Measurements from ENCODE around the gene GCGR.

The GCGR gene

DNA sequence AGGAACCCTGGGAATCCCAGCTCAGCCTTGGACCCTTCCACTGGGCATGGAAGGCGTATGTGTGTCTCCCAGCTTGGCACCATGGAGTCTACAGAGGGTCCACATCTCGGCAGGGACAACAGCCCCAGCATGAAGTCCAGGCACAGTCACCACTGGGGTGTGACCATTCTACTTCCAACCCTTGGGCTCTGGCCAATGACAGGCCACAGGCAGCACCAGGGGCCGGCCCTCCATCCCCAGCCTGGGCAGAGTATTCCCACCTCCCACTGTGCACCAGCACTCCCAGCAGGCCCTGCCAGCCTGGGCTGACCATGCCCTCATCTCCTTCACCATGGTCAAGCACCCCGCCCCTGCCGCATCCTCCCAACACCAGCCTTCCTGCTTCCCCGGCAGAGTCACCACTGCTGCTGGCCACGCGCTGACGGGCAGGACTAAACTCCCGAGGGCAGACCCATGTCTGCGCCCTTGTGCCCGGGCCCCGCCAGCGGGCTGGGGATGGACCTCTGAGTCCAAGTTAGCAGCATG is 40.4 kb downstream of the GCGR start:
- no peak for DNase-seq (ENCODE audit: low read depth, low spot score)
- H3K4me3 ChIP-seq (ENCODE audit: low read length), result no peak overlapping the region

DNA sequence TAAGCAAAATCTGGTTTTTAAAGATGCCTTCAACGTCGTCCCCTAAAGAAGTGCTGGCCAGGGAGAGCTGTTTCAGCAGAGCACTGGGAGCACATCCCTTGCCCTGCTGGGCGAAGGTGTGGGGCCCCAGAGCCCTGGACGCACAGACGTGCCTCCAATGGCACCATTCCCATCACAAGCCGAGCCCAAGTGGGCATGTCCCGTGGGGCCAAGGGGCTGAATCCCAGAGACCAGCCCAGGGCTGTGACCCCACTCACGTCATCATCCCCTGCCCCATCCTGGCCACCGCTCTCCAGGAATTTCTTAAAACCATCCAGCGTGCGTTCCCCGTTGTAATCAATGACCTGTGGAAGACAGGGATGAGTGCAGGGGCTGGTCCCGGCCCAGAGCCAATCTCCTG is 40.9 kb downstream of the GCGR start:
- H3K4me3 ChIP-seq (ENCODE audit: low read length), result no peak overlapping the region
- no peak for DNase-seq (ENCODE audit: low read depth, low spot score)

DNA sequence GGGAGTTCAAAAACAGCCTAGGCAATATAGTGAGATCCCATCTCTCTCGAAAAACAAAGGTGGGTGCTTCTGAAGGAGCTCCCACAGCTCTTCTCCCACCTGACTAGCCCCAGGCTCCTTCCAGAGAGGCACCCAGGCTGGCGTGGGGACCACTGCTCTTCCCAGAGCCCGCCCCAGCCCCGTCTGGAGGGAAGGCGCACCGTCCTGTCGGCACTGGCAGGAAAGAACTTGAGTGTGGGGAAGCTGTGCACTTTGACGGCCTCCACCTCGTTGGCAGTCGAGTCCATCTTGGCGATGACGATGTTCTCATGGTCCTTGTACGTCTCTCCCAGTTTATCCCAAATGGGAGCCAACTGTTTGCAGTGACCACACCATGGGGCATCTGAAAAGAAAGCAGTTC is 41.4 kb downstream of the GCGR start:
- no peak overlapping the region for H3K4me3 ChIP-seq (ENCODE audit: low read length)
- no peak for DNase-seq (ENCODE audit: low read depth, low spot score)

DNA sequence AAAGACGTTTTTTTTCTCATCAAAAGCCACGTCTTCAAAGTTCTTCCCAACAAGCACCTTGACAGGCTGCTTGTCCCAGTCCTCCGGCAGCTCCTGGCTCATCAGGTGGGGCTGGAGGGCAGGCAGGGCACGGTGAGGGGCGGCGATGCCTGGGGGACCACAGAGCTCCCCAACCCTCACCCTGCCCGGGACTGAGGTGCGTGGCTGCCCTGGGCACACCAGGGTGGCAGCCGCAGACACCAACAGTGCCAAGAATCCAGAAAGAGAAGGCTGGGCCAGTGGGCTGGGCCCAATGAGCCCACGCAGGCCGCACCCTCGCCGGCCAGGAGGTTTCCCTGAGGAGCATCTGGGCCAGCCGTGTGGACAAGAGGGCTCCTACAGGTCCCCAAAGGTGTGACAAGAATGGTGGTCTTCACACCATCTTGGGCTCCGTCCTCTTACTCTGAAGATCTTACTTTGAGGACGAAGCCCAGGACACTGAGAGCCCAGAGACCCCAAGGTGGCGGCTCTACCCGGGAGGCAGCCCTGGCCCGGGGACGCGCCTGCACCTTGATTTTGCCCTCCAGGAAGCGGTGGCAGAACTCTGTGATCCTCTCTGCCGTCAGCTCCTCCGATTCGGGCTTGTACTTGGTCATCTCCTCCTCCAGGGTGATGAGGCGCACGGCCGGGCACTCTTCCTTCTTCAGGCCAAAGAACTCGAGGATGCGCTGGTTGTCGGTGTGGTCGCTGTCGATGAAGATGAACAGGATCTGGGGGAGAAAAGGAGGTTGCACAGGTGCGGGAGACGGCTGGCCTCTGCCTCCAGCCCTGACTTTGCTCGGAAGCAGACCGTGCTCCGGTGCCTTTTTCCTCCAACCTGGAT is 42.2 kb downstream of the GCGR start:
- H3K4me3 ChIP-seq (ENCODE audit: low read length), result no peak overlapping the region
- DNase-seq (ENCODE audit: low read depth, low spot score), result no peak

DNA sequence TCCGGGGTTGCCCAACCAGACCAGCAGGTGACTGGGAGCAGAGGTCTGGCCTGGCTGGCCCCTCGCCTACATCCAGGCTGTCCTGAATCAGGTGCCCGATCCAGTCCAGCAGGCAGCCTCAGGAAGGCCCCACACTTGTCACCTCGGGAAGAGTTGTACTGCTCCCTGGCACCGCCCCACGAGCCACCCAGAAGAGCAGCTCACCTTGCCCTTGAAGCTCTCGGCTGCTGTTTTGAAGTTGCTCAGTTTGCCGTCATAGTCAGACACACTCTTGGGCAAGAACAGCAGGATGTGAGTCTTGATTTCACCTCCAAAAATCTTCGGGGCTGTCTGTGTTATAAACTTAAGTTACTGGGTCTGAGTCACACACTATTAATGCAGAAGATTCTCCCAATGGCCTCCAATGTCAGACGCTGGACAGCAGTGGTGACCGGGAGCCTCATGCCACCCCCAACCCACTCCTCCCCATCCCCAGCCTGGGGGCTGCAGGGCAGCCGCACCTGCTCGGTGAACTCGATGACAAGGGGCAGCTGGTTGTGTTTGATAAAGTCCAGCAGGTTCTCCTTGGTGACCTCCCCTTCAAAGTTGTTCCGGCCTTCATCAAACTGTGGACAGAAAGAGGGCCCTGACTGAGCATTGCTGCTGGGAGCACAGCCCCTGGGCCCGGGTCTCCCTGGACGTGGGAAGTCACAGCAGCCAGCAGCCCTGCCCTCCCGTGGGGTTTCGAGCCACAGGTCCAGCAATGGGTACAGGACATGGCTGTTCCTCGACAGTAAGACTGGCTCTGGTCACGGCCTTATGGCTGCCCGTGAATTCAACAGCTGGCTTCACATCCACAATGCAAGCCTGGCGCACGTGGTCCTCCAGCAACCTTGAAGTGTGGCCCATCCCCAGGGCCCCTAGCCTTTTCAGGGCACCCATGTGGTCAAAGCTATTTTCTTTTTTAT is 43.1 kb downstream of the GCGR start:
- no peak for DNase-seq (ENCODE audit: low read depth, low spot score)
- H3K4me3 ChIP-seq (ENCODE audit: low read length), result no peak overlapping the region

DNA sequence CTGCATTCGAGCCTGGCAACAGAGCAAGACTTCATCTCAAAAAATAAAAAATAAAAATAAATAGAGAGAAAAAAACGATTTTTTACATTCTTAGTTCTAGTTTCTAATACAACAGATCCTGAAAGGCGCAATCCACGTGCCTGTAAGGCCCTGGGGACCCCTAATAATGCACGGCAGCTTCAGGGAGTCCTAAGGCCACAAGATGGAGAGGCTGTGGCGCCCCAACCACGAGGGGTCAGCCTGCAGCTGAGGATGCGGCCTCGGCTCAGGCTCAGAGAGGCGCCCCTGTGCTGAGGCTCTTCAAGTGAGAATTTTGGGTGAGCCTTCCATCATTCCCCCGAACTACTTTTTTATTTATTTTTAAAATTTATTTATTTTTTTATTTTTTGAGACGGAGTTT is 45.5 kb downstream of the GCGR start:
- DNase-seq (ENCODE audit: low read depth, low spot score), result no peak
- no peak overlapping the region for H3K4me3 ChIP-seq (ENCODE audit: low read length)

DNA sequence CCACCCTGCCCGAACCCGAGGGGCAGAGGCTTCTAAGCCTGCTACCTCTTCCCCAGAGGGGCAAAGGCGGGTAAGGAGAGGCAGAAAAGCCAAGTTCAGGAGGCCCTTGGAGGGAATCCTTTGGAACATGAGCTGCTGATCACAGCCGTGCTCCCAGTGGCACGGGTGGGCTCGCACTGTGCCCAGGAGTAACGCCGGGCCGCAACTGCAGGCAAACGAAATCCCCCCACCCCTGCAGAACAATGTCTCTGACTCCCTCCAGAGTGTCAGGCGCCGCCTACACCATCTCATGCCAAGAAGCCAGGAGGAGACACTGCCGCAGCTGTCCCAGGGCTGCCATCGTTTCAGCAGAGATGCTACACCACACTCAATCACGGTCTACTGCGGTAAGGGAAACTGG is 47.5 kb downstream of the GCGR start:
- no peak for DNase-seq (ENCODE audit: low read depth, low spot score)
- no peak overlapping the region for H3K4me3 ChIP-seq (ENCODE audit: low read length)

DNA sequence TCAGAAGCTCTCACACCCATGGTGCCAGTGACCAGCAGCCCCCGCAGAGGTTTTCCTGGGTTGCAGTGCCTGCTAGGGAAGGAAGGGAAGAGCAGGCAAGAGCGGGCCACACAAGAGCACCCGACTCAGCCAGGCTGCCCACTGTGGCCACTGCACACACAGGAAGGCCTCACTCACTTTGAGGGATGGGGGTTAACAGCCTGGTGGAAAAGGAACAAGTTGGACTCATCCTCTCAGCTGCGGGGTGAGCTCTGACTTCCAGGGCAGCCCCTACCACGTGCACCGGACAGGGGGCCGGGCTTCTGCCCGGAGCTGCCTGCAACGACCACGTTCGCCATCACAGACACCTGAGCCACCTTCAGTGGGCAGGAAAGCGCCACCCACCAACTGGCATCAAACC is 48.3 kb downstream of the GCGR start:
- no peak for DNase-seq (ENCODE audit: low read depth, low spot score)
- H3K4me3 ChIP-seq (ENCODE audit: low read length), result no peak overlapping the region

DNA sequence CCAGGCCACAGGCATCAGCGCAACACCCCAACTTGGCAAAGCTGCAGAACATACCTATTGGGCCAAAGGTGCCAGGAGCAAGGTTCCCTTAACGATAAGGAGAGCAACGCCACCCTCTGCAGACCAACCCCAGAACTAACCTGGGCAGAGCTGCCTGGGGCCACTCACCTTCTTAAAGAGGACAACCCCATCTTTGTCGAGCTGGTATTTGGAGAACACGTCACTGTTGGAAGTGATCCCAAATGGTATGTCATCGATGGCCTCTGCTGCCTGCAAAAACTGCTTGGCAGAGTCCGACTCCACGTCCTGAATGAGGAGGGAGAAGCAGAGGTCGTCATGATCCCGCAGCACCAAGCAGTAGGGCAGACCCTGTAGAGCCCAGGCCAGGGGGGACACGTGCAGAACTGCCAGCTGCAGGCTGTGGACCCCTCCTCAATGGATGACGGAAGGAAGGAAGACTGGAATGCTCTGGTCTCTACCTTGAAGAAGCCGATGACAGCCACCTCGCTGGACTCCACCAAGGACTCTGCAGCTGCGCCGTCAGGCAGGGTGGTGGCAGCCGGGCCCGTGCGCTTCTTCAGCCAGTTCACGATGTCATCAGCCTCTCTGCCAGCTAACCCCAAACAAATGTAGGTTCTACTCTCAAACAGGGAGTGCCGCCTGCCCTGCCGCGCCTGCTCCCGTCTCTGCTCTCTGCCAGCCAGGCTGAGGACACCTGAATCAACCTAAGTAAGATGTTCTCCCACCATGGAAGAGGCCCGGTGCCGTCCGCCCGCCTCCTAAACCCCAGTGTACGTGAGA is 51.2 kb downstream of the GCGR start:
- no peak overlapping the region for H3K4me3 ChIP-seq (ENCODE audit: low read length)
- DNase-seq (ENCODE audit: low read depth, low spot score), result no peak

DNA sequence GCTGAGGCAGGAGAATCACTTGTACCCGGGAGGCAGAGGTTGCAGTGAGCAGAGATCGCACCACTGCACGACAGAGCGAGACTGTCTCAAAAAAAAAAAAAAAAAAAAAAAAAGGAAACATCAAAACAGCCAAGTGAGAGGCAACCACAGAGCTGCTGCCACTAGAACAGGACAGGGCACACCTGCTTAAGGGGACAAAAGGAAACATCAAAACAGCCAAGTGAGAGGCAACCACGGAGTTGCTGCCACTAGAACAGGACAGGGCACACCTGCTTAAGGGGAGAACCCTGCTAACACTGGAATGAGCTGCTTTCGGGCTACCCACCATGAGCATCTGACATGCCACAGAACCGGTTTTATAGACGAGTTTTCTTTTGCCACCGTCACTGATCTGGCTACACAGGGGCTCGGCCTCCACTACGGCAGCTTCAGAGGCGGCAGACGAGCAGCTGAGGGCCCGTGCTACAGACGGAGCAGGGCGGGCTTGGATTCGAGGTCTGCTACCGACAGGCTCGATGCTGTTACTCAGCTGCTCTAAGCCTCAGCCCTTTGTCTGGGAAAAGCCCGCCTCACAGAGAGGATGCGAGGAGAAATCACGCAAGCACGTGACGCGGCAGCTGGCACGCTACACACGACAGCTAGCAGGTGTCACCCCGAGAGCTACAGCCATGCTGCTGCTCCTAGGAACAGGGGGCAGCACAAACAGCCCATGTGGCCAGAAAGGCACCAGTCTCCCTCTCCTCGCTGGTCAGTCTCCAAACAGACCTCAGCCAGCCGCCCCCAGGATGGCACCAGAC is 54.4 kb downstream of the GCGR start:
- DNase-seq (ENCODE audit: low read depth, low spot score), result peak; percentile 54
- H3K4me3 ChIP-seq (ENCODE audit: low read length), result peak overlapping the region; percentile 61

DNA sequence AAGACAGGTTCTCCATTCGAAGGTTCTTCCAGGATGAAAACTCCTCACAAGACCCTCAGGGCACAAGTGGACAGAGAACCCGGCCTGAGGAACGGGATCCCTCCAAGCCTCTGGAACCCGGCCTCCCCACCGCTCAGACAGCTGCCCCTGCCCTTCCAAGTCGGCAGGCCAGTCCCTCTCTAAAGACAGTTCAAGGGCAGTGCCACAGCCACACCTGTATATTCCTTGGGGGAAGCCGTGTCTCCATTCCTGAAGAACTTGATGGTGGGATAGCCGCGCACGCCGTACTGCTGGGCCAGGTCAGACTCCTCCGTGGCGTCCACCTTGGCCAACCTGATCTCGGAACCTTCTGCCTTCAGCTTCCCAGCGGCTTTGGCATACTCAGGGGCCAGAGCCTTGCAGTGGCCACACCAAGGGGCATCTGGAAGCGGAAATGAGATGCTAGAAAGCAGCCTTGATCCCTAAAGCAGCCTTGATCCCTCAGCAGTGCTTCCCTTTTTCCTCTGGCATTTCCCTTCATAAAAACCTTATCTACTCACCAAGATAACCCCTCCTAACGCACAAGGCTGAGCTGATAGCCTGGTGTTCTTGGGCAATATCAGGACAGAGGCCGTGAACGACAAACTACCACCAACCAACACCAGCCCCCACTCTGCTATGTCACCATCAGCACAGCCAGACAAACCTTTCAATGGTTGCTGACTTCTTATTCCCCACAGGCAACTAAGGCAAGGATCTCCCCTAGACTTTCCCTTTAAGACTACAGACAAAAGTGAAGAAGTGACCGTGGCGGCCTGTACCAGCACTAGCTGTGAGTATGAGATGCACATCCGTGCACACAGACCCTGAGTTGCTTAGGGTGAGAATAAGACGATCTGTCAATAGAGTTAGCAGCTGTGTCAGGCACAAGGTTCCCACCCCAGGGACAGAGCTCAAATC is 55.3 kb downstream of the GCGR start:
- no peak for DNase-seq (ENCODE audit: low read depth, low spot score)
- peak overlapping the region; percentile 61 for H3K4me3 ChIP-seq (ENCODE audit: low read length)

DNA sequence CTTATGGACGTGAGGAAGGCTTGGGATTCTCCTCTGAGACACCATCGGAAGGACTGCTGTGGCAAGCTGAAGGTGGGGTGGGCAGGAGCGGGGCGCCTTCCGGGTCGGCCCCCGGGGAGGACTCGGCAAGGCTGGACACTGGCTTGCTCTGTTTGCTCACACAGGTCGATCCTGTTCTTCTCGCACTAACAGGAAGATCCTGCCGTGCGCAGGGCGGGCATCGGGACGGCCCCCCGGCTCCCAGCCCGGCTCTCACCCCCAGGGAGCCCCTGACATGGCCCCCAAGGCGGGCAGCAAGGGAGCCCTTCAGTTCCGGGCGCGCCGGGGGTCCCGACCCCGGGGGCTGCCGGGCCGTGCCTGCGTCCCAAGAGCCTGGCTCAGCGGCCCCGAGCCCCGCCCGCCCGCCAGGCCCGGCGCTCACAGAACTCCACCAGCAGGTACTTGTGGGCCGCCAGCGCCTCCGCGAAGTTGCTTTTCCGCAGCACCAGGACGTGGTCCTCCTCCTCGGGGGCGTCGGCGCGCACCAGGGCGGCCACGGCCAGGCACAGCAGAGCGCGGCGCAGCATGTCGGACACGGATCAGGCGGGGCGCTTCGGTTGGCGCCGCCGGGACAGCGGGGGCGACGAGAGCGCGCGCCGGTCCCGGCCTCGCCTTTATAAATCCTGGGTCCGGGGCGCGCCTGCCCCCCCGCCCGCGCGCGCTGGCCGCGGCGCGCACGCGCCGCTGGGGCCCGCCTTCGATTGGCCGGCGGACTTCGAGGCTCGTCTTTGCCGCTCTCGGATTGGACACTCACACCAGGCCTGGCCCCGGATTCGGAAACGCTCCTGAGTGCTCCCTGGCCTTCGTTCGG is 56.2 kb downstream of the GCGR start, which contains the start of gene P4HB:
TSS of gene P4HB (minus strand) at position 630 of the 850 bp plus-strand sequence. CDS start at position 566, 64 bp downstream.
- DNase-seq (ENCODE audit: low read depth, low spot score), result no peak
- peak within 1 kb of the TSS; percentile 75 for H3K4me3 ChIP-seq (ENCODE audit: low read length)

DNA sequence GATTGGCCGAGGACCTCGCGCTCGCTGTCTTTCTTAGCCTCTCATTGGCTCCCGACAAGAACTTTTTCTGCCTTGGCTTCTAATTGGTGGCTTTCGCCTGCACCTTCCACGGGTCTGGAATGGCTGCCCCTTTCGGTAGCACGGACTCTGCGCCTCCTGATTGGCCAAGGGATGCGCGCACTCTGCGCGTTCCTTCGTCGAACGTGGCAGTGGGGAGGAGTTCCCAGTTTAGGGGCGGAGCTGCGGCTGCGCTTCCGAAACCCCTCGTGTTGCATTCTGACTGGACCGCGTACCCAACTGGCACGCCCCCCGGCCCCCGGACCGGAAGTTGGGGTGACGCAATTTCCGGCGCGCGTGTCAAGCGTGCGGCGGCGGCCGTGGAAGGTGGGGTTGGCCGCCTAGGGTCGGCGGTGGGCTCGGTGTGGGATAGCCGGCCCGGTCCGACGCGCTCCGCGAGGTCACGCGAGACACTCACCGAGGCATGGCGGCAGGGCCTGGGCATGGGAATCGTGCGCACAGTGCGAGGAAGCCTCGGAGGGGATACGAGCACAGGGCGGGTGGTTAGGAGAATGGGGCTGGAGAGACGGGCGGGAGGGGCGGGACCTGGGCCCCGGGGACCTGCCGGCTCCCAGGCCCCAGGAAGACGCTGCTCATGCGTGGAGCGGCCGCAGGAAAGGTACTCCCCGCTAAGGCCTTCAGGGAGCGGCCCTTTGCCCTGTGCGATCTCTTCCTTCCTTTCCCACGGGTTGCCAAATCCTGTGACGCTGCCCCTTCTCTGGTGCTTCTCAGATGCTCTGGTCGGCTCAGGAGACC is 57.0 kb downstream of the GCGR start:
- DNase-seq (ENCODE audit: low read depth, low spot score), result peak; percentile 100
- H3K4me3 ChIP-seq (ENCODE audit: low read length), result peak overlapping the region; percentile 75

DNA sequence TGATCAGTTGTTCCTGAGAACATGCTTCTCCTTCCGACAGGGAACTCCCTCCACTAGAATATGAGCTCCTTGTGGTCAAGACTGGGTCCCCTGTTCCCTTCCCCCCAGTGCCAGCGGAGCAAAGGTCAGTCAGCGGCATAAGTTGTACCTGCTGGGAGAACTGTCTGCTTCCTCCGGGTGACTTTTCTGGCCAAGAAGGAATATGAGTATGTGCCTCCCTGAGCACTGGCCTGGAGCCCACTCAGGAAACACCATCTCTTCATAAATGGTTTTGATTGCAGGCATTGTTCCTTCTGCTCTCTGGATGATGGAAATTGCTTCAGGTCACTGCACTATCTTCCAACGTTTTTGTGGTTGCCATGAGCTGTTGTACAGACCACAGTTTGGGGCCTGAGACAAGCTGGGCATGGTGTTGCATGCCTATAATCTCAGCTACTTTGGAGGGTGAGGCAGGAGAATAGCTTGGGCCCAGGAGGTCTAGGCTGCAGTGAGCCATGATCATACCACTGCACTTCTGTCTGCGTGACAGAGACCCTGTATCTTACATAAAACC is 59.2 kb downstream of the GCGR start:
- no peak for DNase-seq (ENCODE audit: low read depth, low spot score)
- no peak overlapping the region for H3K4me3 ChIP-seq (ENCODE audit: low read length)
